AG08396 (cell line): Measurements from ENCODE around the gene HSPB2.
"Not testable (repeated sequence)": the region's sequence is repeated elsewhere in the genome, so short reads cannot be mapped to it uniquely, and the experiment has no call there.

Source experiments
- DNase-seq: peaks from one replicate; pipeline ENCODE4 v3.0.0; 2012; ENCODE audit warnings: low spot score, mixed read lengths

Gene HSPB2

GRCh38 chr11:111912535-111912934 lies at the start of gene HSPB2:
TSS of gene HSPB2 (plus strand) at chr11:111912734. CDS start at chr11:111912830, 96 bp downstream.
- DNase-seq = no peak

- no peak for DNase-seq
These were observed 42.4 kb upstream of the HSPB2 start for GRCh38 chr11:111870113-111870512.

- no peak for DNase-seq
These were observed 42.0 kb upstream of the HSPB2 start for GRCh38 chr11:111870522-111870885.

GRCh38 chr11:111870886-111871692 lies 41.4 kb upstream of the HSPB2 start, which contains the start of gene ALG9:
TSS of gene ALG9 (minus strand) at chr11:111871581. CDS start at chr11:111871482, 99 bp downstream.
- DNase-seq = peak; percentile 88

- DNase-seq = peak; percentile 25
These were observed 40.8 kb upstream of the HSPB2 start for GRCh38 chr11:111871693-111872161.

- peak; percentile 8 for DNase-seq
These were observed 34.1 kb upstream of the HSPB2 start for GRCh38 chr11:111878385-111878848.

- peak; percentile 95 for DNase-seq
These were observed 33.5 kb upstream of the HSPB2 start, which contains the start of the genes CFAP68 and FDXACB1 for GRCh38 chr11:111878849-111879636. TSS of gene CFAP68 (plus strand) at chr11:111879541. CDS start at chr11:111879561, 20 bp downstream. TSS of gene FDXACB1 (minus strand) at chr11:111879165. CDS start at chr11:111879132, 33 bp downstream.

- no peak for DNase-seq
These were observed 32.9 kb upstream of the HSPB2 start for GRCh38 chr11:111879637-111879960.

- no peak for DNase-seq
These were observed 30.3 kb upstream of the HSPB2 start for GRCh38 chr11:111882202-111882601.

- DNase-seq = not testable (repeated sequence)
These were observed 27.5 kb upstream of the HSPB2 start for GRCh38 chr11:111885053-111885452.

GRCh38 chr11:111886032-111886431 lies 26.5 kb upstream of the HSPB2 start:
- DNase-seq = no peak

GRCh38 chr11:111886844-111887243 lies 25.7 kb upstream of the HSPB2 start:
- no peak for DNase-seq

GRCh38 chr11:111905411-111905810 lies 7.1 kb upstream of the HSPB2 start:
- no peak for DNase-seq

GRCh38 chr11:111906680-111907079 lies 5.9 kb upstream of the HSPB2 start:
- DNase-seq = no peak

- DNase-seq = no peak
These were observed 3.8 kb upstream of the HSPB2 start for GRCh38 chr11:111908639-111909305.

- DNase-seq = no peak
These were observed 3.2 kb upstream of the HSPB2 start for GRCh38 chr11:111909378-111909777.

- DNase-seq = no peak
These were observed 1.6 kb upstream of the HSPB2 start for GRCh38 chr11:111910676-111911562.

- peak; percentile 81 for DNase-seq
These were observed 752 bp upstream of the HSPB2 start, which contains the start of gene CRYAB for GRCh38 chr11:111911563-111912401. TSS of gene CRYAB (minus strand) at chr11:111911770. CDS start at chr11:111911724, 46 bp downstream.

- DNase-seq = no peak
These were observed 712 bp downstream of the HSPB2 start for GRCh38 chr11:111913031-111913861.
